ENCODE results near the gene METTL24. TPM values are rescaled to one million over a fixed set of nuclear protein-coding genes. Genes with fewer than 3 reads are reported as not detected.

The METTL24 gene
- total and polyA plus RNA-seq, 2 donors (not counting 1 experiment from before 2014, with no cell fraction given) = 0.18 to 2.6 TPM

GRCh38 chr6:110358553-110359160 lies 508 bp upstream of the METTL24 start:
- Histone ChIP-seq H3K4me1 (ENCODE audit: control insufficient read depth, extremely low read depth, insufficient read depth, low read length) (no peaks in the 10 kb centered on the region), H3K4me2 (ENCODE audit: extremely low read depth, insufficient read depth, low read length) (peak overlapping the region; percentile 75), H4K20me1 (ENCODE audit: control insufficient read depth, extremely low read depth, insufficient read depth, low read length) (no peaks in the 10 kb centered on the region), H3K9me3 (ENCODE audit: control insufficient read depth, insufficient read depth, low read depth, low read length) (no peaks in the 10 kb centered on the region), H3K9ac (ENCODE audit: insufficient read depth, low read length) (no peak overlapping the region), H3K36me3 (ENCODE audit: control insufficient read depth, insufficient read depth, low read length) (no peaks in the 10 kb centered on the region), H2AFZ (ENCODE audit: low read length) (no peak overlapping the region), H3K79me2 (ENCODE audit: control insufficient read depth, insufficient read depth, low read length) (no peaks in the 10 kb centered on the region), H3K27ac (ENCODE audit: insufficient read depth, low read length) (no peak overlapping the region), H3K27me3 (ENCODE audit: control insufficient read depth, insufficient read depth, low read length) (peaks cover 21% of the 10 kb centered on the region), H3K4me3 (replicated peaks in 1 of 4; ENCODE audit: control extremely low read depth in 1 of 4, insufficient read depth in 1 of 4, low read depth in 3 of 4, low read length in 4 of 4) (peak overlapping the region; percentile 16 to 54 (median 18))
- TF ChIP-seq EZH2 (IDR thresholded peaks at IDR 0.05; ENCODE audit: low read length, missing control alignments) = peak; percentile 26
- TF ChIP-seq CTCF (conservative IDR thresholded peaks at IDR 0.05 in 1 of 2, IDR thresholded peaks at IDR 0.05 in 1 of 2; ENCODE audit: low read depth in 1 of 2, low read length in 2 of 2) = no peak
- DNase-seq (ENCODE audit: low read depth in 2 of 2) = no peak

- peaks cover 21% of the 10 kb centered on the region for H3K27me3 ChIP-seq (ENCODE audit: control insufficient read depth, insufficient read depth, low read length)
- H2AFZ ChIP-seq (ENCODE audit: low read length) = peak overlapping the region; percentile 68
Observed at GRCh38 chr6:110357298-110357663, 868 bp downstream of the METTL24 start.

GRCh38 chr6:110356778-110357177 lies 1.4 kb downstream of the METTL24 start:
- Histone ChIP-seq H3K36me3 (ENCODE audit: control insufficient read depth, insufficient read depth, low read length) (no peaks in the 10 kb centered on the region), H2AFZ (ENCODE audit: low read length) (no peak overlapping the region), H3K4me2 (ENCODE audit: extremely low read depth, insufficient read depth, low read length) (no peak overlapping the region), H3K79me2 (ENCODE audit: control insufficient read depth, insufficient read depth, low read length) (no peaks in the 10 kb centered on the region), H3K4me1 (ENCODE audit: control insufficient read depth, extremely low read depth, insufficient read depth, low read length) (no peaks in the 10 kb centered on the region), H3K9ac (ENCODE audit: insufficient read depth, low read length) (no peak overlapping the region), H3K9me3 (ENCODE audit: control insufficient read depth, insufficient read depth, low read depth, low read length) (no peaks in the 10 kb centered on the region), H3K27ac (ENCODE audit: insufficient read depth, low read length) (no peak overlapping the region), H4K20me1 (ENCODE audit: control insufficient read depth, extremely low read depth, insufficient read depth, low read length) (no peaks in the 10 kb centered on the region), H3K27me3 (ENCODE audit: control insufficient read depth, insufficient read depth, low read length) (peaks cover 21% of the 10 kb centered on the region), H3K4me3 (replicated peaks in 1 of 4; ENCODE audit: control extremely low read depth in 1 of 4, insufficient read depth in 1 of 4, low read depth in 3 of 4, low read length in 4 of 4) (no peak overlapping the region)
- DNase-seq (ENCODE audit: low read depth in 2 of 2) = no peak
- TF ChIP-seq CTCF (conservative IDR thresholded peaks at IDR 0.05 in 1 of 2, IDR thresholded peaks at IDR 0.05 in 1 of 2; ENCODE audit: low read depth in 1 of 2, low read length in 2 of 2) (no peak), EZH2 (IDR thresholded peaks at IDR 0.05; ENCODE audit: low read length, missing control alignments) (no peak)

More at GRCh38 chr6:110357298-110357663, 868 bp downstream of the METTL24 start:
- Histone ChIP-seq H4K20me1 (ENCODE audit: control insufficient read depth, extremely low read depth, insufficient read depth, low read length) (no peaks in the 10 kb centered on the region), H3K27ac (ENCODE audit: insufficient read depth, low read length) (no peak overlapping the region), H3K4me3 (replicated peaks in 1 of 4; ENCODE audit: control extremely low read depth in 1 of 4, insufficient read depth in 1 of 4, low read depth in 3 of 4, low read length in 4 of 4) (peak overlapping the region; percentile 32 to 54 (median 42)), H3K9ac (ENCODE audit: insufficient read depth, low read length) (no peak overlapping the region), H3K4me1 (ENCODE audit: control insufficient read depth, extremely low read depth, insufficient read depth, low read length) (no peaks in the 10 kb centered on the region), H3K79me2 (ENCODE audit: control insufficient read depth, insufficient read depth, low read length) (no peaks in the 10 kb centered on the region), H3K36me3 (ENCODE audit: control insufficient read depth, insufficient read depth, low read length) (no peaks in the 10 kb centered on the region), H3K9me3 (ENCODE audit: control insufficient read depth, insufficient read depth, low read depth, low read length) (no peaks in the 10 kb centered on the region), H3K4me2 (ENCODE audit: extremely low read depth, insufficient read depth, low read length) (peak overlapping the region; percentile 55)
- TF ChIP-seq CTCF (conservative IDR thresholded peaks at IDR 0.05 in 1 of 2, IDR thresholded peaks at IDR 0.05 in 1 of 2; ENCODE audit: low read depth in 1 of 2, low read length in 2 of 2) (no peak), EZH2 (IDR thresholded peaks at IDR 0.05; ENCODE audit: low read length, missing control alignments) (peak; percentile 88)
- no peak for DNase-seq (ENCODE audit: low read depth in 2 of 2)

All from fibroblast of lung (primary cell).